GM19240 (cell line): ENCODE measurements around the gene EFNA3.

ENCODE experiments used
- DNase-seq: peaks from one replicate; pipeline ENCODE4 v3.0.0; 2011; ENCODE audit warnings: low spot score; ENCODE audit not compliant: insufficient read length

The EFNA3 gene, protein sequence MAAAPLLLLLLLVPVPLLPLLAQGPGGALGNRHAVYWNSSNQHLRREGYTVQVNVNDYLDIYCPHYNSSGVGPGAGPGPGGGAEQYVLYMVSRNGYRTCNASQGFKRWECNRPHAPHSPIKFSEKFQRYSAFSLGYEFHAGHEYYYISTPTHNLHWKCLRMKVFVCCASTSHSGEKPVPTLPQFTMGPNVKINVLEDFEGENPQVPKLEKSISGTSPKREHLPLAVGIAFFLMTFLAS

DNA sequence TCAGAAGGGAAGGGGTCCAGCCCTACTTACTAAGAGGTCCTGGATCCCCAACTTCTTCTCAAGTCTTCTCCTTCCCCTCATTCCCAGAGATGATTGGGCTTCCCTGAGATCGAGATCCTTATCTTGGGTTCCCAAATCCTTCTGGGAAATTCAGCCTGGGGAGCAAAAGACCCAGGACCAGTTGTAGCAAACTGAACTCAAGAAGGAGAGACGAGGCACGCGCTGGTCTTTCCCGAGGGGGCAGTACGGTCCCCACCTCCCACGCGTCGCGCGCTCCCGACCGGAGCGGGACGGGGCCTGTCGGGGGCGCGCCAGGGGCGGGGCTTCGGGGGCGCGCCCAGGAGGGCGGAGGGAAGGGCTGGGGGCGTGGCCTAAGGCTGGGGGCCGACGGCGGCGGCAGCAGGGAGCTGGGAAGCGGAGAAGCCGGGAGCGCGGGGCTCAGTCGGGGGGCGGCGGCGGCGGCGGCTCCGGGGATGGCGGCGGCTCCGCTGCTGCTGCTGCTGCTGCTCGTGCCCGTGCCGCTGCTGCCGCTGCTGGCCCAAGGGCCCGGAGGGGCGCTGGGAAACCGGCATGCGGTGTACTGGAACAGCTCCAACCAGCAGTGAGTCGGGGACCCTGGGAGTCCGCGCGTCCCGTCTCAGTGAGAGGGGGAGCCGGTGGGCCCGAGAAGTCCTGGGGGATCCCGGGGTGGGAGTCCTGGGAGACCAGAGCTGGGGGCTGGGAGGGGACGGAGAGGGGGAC lies at the start of gene EFNA3:
EFNA3 (plus strand) TSS at position 369 of the 741 bp plus-strand sequence; CDS start at position 474, 105 bp downstream.
- peak; percentile 60 for DNase-seq

DNA sequence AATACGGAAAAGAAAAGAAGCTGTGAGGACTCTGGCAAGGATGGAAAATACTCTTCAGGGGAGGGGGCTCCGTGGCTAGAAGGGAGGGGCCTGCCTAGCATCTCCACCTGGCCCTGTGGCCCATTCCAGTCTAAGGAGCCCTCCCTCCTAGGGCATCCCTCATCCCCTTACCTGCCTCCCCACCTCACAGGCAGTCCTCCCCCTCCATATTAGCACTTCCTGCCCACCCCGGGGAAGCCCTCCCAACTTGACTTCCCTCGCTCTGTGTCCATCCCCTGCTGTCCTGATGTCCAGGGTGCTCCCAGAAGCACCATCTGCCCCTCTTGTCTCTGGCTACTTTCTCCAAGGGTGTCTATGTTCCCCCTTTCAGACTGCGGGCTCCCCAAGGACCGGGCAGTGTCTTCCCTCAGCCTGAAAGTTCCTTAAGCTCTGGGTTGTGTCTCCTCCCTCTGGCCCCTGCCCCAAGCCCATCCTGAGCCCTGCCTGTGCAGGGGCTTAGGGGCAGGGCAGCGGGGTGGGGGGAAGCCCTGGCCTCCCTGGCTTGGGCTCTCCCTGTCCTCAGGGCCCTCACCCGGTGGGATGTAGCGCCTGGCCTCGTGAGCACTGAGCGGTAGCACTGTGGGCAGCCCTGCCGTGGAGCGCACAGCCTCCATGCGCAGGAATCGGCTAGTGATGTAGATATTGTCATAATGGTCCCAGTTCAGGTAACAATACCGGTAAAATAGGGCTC lies 49.0 kb upstream of the EFNA3 start:
- DNase-seq: no peak

DNA sequence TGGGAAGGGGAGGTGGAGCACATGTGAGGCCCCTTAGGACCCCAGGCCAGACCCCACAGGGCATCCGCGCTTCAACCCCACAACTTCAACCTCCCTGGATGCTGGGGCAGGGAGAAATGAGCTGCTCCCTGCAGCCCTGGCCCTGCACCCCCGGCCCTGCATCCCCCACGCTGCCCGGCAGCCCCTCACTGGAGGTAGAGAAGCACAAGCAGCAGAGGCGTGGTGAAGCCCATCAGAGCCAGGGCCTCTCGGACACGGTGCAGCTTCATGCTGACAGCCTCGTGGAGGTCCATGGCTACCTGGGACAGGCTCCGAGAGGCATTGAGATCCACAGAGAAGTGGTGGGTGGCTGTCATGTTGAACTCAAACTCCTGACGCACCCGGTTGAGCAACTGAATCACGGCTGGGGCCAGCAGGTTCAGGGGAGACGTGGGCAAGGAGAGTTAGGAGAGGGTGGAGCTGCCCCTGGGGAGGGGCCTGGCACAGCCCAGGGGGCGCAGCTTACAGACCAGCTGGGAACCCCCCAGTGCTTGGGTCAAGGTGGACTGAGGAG lies 48.3 kb upstream of the EFNA3 start:
- DNase-seq: no peak

DNA sequence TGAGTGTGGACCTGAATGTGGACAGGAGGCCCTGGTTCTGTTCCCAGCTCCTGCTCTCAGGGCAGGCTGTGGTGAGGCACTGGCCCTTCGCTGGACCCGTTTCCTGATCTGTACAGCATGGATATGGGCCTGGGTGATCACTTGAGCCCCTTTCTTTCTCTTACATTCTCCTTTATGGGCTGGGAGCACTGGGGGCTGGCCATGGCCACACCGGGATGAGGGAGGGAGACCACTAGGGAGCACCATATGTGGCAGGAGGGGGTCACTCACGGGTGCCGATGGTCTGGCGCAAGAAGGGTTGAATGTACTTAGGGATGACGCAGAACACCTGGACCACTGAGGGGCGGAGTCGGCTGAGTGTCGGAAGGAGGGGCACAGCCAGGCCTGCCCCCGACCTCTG lies 47.7 kb upstream of the EFNA3 start:
- DNase-seq: no peak

DNA sequence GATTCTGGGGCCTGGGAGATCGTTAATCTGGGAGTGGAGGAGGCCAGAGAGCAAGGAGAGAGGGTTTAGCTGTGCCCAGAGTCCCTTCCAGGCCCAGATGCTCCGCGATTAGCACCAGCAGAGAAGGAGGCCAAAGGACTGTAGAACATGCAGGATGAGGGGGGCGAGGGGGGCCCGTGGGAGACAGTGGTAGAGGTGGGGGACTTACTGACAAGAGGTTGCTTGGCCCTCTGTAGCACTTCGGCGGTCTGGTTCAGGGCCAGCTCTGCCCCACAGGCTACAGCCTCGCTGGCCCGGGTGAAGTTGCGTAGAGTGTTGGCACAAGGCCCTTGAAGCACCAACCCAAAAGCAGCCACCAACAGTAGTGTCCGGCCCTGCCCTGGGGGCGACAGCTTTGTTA lies 45.8 kb upstream of the EFNA3 start:
- no peak for DNase-seq

DNA sequence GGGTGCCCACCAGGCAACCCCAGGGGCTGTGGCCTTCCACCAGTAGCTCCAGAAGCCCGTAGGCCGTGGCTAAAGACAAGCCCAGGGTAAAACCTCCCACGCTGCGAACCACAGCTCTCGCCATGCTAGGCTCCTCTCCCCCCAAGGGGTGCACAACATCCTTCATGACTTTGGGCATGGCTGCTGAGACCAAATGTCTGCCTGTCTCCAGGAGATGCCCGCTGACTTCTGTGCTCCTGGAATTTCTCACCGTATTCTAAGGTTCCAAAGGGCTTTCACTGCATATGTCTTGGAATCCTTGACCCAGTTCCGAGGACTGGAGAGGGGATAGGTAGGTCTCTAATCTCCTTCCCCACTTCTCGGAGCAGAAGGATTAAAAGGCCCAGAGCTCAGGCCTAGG lies 45.1 kb upstream of the EFNA3 start, which contains the start of the genes DCST1 and DCST2:
DCST1 (plus strand) TSS at position 301 of the 400 bp plus-strand sequence. CDS start 213 bp downstream, outside the sequence.
DCST2 (minus strand) TSS at position 258 of the 400 bp plus-strand sequence; CDS start at position 178, 80 bp downstream.
- DNase-seq: no peak

DNA sequence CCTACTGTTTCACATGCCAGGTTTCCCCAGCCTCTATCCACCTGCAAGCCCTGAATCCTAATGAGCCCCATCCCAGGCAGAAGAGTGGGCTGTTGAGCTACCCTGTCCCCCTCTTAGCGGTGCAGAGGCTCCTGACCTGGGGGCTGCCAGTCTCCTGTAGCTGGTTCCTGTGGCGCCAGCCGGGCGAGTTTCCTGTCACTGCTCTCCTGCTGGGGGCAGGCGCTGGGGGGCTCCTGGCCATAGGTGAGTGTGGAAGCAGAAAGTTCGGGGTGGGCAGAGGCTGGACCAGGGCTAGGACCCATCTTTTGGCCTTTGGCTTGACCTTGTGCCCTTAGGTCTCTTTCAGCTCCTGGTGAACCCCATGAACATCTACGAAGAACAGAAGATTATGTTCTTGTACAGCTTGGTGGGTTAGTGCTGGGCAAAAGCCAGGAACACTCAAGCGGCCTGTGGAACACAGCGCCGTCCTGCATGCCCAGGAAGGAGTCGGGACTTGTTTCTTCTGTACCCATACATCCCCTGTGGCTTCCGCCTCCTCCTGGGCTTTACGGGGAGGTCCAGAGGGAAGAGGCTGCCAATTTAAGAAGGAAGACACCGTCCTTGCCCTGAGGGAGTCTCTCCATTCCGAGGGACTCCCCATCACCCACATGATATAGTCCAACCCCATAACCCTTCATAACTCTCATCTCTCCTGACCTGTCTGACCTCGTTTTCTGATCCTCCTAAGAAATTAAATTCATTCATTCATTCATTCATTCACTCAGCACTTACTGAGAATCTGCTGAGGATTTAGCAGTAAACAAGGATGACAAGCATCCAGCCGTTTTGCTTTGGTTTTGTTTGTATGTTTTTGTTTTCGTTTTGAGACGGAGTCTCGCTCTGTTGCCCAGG lies 44.1 kb upstream of the EFNA3 start:
- DNase-seq: no peak

DNA sequence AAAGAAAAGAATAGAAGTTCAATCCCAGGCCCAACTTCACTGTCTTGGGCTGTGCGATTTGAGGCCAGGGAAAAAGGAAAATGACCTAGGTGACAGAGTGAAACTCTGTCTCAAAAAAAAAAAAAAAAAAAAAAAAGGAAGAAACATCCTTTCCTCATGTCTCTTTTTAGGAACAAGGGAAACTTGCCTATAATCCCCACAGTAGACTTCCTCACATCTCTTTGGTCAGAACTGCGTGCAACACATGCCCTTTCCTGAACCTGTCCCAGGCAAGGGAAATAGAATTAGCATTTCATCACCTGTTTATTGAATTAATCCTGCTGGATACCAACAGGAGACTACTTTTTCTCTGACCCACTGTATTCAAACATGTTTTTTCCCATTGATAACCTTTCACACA lies 42.7 kb upstream of the EFNA3 start:
- DNase-seq: no peak

DNA sequence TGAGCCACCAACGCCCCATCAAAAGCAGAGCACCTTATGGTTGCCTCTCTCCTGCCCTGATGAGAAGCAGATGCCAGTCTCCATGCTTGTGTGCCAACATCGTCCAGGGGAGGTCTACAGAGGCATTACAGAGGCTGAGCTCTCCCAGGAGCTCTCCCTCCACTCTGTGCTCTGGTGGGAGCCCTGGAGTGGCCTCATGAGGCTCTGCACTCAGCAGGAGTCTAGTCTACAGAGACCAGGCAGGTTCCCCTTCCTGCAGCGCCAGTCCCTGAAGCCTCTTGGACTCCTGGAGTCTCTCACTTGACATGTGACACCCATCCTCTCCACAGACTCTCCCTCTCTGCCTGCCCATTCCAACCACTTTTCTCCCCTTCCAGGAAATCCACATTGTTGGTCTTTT lies 41.6 kb upstream of the EFNA3 start:
- no peak for DNase-seq

DNA sequence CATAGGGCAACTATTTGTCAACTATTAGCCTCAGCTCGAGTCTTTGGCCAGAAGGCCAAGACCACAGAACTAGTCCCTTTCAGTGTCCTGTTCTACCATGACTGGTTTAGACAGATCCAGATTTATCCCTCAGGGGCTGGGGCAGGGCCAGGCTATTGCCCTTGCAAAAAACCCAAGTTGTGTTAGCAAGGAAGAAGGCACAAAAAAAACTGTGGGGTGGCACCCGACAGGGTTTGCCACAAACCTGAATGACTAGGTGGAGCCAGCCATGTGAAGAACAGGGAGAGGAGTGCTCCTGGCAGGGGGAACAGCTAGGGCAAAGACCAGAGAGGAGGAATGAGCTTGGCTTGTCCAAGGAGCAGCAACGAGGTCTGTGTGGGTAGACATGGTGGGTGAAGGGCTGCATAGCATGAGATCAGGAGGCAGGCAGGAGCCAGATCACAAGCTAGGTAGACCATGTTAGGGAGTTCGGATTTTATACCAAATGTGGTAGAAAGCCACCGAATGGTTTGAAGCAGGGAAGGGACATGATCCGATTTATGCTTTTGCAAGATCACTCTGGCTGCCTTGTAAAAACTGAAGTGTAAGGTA lies 40.7 kb upstream of the EFNA3 start:
- DNase-seq: no peak

DNA sequence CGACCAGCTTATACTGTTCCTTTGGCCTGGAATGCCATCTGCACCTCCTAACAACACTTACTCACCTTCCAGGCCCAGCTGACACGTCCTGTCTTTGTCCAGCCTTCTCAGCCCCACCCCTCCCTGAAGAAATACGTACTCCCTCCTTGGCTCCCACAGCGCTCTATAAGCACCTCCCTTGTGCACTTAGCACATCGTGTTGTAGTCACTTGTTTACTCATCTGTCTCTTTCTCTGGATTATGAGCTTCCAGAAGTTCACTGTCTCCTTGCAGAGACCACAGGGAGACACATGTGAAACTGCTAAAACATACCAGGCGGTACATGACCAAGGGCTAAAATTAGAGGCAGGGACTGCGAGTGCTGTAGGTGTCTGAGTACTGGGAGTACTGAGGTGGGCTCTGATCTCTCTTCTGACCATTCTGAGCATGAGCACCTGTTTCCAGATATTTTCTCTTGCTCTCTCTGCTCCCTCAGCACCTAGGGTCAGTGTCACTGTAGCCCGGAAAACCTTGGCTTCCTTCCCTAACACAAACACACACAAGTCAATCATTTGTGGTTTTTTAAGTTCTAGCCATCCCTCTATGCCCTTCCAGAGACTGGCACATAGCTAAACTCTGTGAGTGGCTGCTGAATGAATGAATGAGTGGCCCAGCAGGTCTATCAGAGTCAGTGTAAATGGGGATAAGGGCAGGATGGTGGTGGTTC lies 39.9 kb upstream of the EFNA3 start:
- DNase-seq: no peak

DNA sequence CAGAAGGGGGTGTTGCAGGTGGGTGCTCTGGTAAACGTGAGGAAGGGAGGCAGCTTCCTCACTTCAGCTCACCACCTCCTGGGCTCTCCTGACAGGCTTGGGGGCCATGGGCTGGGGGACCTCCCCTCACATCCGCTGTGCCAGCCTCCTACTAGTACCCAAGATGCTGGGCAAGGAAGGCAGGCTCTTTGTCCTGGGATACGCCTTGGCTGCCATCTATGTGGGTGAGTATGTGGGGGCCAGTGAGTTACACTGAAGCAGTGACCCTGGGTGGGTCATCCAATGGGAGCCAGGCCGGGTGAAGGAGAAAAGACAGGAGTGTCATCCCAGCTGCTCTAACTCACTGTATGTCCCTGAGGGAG lies 39.3 kb upstream of the EFNA3 start:
- no peak for DNase-seq

DNA sequence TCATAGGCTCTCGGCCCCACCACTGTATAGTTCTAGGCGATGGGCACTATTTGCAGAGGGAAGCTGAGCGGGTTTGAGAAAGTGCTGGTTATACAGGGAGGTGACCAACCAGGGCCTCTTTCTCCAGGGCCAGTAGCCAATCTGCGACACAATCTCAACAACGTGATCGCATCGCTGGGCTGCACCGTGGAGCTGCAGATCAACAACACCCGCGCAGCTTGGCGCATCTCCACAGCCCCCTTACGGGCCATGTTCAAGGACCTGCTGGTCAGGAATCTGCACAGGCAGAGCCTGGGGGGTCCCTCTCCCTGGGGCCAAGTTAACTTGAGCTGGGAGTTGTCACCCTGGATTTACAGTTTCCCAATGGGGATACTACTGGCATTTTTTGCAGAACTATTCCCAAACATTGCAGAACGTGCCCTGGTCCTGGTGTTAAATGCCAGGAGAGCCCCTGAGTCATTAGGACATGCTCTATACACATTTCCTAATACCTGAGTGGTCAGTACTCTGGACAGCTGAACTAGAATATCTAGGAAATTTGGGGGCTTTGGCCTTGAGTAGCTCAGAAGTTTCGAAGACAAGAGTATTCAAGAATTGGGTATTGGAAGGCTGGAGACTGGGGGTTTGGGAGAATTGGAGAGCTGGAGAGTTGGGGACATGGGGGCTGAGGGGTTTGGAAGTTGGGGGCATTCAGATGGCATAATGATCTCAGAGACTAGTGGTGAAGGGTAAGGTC lies 38.1 kb upstream of the EFNA3 start:
- DNase-seq: no peak

DNA sequence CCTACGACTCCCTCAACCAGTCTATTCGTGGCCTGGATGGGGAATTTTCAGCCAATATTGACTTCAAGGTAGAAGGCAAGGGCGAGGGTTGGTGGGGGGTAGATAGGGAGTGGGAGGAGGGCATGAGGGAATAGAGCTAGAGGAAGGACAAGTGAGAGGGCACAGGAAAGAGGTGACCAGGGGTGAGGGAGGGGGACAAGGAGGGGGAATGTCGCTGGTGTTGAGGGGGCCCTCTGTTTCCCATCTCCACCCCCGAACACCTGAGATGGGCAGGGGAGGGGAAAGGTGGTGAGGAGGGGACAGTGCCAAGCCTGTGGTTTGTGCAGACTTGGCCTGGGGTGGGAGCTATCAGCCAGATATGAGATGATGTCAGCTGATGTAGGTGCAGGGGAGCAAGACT lies 35.8 kb upstream of the EFNA3 start:
- no peak for DNase-seq

DNA sequence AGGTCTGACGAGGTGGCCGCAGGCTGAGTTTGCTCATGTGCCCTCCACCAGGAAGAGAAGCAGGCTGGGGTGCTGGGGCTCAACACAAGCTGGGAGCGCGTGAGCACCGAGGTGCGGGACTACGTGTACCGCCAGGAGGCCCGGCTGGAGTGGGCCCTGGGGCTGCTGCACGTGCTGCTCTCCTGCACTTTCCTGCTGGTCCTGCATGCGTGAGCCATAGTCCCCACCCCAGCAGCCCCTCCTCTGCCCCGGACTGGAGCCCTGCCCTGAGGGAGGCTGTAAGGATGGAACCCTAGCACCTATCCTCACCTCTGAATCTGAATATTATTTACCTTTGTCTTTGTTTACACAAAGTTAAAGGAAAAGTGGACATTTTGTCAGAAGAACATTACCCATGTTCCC lies 35.3 kb upstream of the EFNA3 start:
- DNase-seq: no peak

DNA sequence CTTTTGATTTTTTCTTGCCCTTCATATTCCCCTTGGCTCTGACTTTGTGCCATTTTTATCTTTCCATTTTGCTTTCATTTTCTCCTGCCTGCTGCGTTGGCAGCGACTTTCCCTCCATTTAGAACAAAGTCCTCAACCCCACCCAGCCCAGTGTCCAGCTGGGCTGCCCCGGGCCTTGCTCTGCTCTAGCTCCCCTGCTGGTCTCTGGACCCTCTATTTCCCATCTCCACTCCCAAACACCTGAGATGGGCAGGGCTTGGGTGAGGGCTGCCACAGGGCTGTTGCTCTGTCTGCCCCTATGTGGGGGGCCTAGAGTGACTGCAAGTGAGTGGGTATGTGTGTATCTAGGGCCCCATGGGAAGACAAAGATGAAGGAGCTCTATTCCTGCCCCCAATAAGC lies 34.8 kb upstream of the EFNA3 start:
- DNase-seq: no peak

DNA sequence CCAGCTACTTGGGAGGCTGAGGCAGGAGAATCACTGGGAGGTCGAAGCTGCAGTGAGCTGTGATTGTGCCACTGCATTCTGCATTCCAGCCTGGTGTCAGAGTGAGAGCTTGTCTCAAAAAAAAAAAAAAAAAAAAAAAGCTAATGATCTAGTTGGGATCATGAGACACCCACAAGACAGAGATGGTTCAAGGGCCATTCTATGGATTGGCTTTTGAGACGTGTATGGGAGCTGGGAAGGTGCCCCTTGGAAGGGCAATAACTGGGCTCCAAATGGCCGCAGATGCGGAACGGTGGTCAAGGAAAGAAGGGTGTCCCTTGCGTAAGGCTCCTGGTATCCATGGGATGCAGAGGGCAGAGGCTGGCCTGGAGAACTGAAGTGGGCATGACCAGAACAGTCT lies 34.3 kb upstream of the EFNA3 start:
- DNase-seq: no peak

DNA sequence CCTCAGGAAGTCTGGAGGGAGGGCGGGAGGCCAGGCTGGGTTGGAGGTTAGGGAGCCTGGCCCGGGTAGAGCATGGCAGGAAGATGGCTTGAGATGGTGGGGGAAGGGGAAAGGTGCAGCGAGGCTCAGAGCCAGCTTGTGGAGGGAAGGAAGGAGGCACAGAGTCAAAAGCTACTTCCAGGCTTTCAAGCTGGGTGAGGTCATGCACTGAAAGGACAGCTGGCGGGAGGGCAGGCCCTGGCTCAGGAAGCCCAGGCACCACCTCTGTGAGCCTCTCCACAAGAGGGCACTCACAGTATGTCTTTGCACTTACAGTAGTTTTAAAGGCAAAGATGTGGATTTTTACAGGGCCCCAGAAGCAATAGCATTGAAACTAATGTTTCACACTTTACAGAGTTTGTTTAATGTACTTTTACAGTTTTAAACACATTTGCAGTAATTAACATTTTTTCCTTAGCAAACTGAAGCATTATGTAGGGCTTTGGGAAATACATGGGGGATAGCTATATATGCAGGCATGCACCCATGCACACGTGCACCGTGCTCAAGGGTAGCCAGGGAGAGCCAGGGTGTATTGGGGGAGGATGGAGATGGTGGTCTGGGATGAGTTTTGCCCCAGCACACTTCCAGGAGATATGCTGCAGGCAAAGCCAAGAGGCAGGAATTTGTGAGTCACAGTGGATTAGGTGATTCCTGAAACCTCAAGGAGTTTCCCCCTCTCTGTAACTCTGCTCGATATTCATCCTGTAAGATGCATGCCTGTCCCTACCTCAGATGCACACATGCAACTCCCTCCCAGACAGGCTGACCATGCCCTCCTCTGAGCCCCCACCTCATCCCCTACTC lies 33.6 kb upstream of the EFNA3 start:
- DNase-seq: no peak
